GM12864 (cell line): ENCODE results near the gene ZNF614.
"Not testable (repeated sequence)": the region's sequence is repeated elsewhere in the genome, so short reads cannot be mapped to it uniquely, and the experiment has no call there.

Experiments used
- DNase-seq: peaks from one replicate; pipeline ENCODE4 v3.0.0-alpha.2; 2011; ENCODE audit warnings: low read depth
- H3K4me3 ChIP-seq: 2 replicates; pipeline ENCODE4 v1.5.1; 2011; ENCODE audit warnings: mild to moderate bottlenecking, low read depth, low read length, control low read depth
- CTCF ChIP-seq: IDR thresholded peaks from 2 replicates; pipeline ENCODE4 v1.5.1; 2011; ENCODE audit warnings: low read depth, mild to moderate bottlenecking, moderate library complexity, low read length, control low read depth, inconsistent platforms; ENCODE audit errors: missing control alignments

Gene ZNF614

GRCh38 chr19:52048555-52049501, 20.6 kb upstream of the ZNF614 start, which contains the start of gene ZNF432:
Gene ZNF432, minus strand, starts transcription at chr19:52048838. Its CDS starts 1,970 bp downstream, at chr19:52046868.
- DNase-seq, result peak; percentile 69
- no peak for TF ChIP-seq CTCF
- peak within 1 kb of the TSS; percentile 66 for H3K4me3 ChIP-seq

GRCh38 chr19:52039169-52039568, 11.0 kb upstream of the ZNF614 start:
- DNase-seq, result no peak
- H3K4me3 ChIP-seq, result no peak overlapping the region
- TF ChIP-seq CTCF, result no peak

GRCh38 chr19:52034051-52034728, 6.0 kb upstream of the ZNF614 start:
- no peak for DNase-seq
- TF ChIP-seq CTCF, result no peak
- no peak overlapping the region for H3K4me3 ChIP-seq

- H3K4me3 ChIP-seq, result peak overlapping the region; percentile 97
- DNase-seq, result no peak
- no peak for TF ChIP-seq CTCF
Measured at GRCh38 chr19:52028780-52029123, 573 bp upstream of the ZNF614 start.

GRCh38 chr19:52026255-52026990, 1.8 kb downstream of the ZNF614 start:
- DNase-seq, H3K4me3 ChIP-seq: not testable (repeated sequence)

GRCh38 chr19:52024478-52024877, 3.7 kb downstream of the ZNF614 start:
- DNase-seq, H3K4me3 ChIP-seq: not testable (repeated sequence)

GRCh38 chr19:52022193-52022592, 6.0 kb downstream of the ZNF614 start:
- TF ChIP-seq CTCF, result no peak
- DNase-seq, result no peak
- no peak overlapping the region for H3K4me3 ChIP-seq
